Tongue (tissue), 2 donors: ENCODE results near the gene MOB3B. TPM values are rescaled to one million over a fixed set of nuclear protein-coding genes. Genes with fewer than 3 reads are reported as not detected.

ENCODE experiments used
- DNase-seq: peaks from one replicate; pipeline ENCODE4 v3.0.0-alpha.2; 2015
- total RNA-seq: library from RNA; depleted of rRNA; stranded (reverse); fragments of >200 nt; gene quantifications from one replicate; pipeline ENCODE4 v1.2.3, GENCODE V29; 2014

Gene MOB3B
- total RNA-seq, 1 donor from 2014 or later, result 4.2 TPM

GRCh38 chr9:27540502-27540901 is 10.9 kb upstream of the MOB3B start:
- DNase-seq, result no peak

GRCh38 chr9:27539479-27540441 is 10.1 kb upstream of the MOB3B start:
- DNase-seq, result peak; percentile 84

- DNase-seq, result no peak
These were observed 9.0 kb upstream of the MOB3B start for GRCh38 chr9:27538647-27539046.

- no peak for DNase-seq
These were observed 8.1 kb upstream of the MOB3B start for GRCh38 chr9:27537756-27538155.

- no peak for DNase-seq
These were observed 7.4 kb upstream of the MOB3B start for GRCh38 chr9:27537027-27537435.

- DNase-seq, result no peak
These were observed 6.6 kb upstream of the MOB3B start for GRCh38 chr9:27536168-27536567.

- DNase-seq, result no peak
These were observed 6.1 kb upstream of the MOB3B start for GRCh38 chr9:27535701-27536118.

- no peak for DNase-seq
These were observed 5.1 kb upstream of the MOB3B start for GRCh38 chr9:27534658-27535209.

GRCh38 chr9:27534131-27534530 is 4.5 kb upstream of the MOB3B start:
- DNase-seq, result peak; percentile 38

- DNase-seq, result no peak
These were observed 3.7 kb upstream of the MOB3B start for GRCh38 chr9:27533311-27533710.

DNA sequence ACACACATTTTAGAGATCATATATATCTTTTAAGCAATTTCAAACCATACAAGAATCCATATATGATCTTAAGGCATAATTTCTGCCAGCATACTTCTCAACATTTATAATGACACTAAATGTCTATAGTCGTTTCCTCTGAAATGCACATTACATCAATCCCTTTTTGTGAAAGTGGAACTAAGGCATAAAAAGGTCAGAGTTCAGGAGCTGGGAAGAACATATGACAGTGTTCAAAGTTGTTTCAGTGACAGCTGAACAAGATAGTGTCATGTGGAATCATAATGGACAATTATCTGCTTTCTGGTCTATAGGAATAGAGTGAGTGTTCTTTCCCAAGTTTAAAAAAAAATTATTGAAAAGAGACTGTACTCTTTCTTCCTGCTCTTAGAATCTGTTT is 2.4 kb upstream of the MOB3B start:
- no peak for DNase-seq

- DNase-seq, result no peak
These were observed 1.5 kb upstream of the MOB3B start for GRCh38 chr9:27530915-27531755.

DNA sequence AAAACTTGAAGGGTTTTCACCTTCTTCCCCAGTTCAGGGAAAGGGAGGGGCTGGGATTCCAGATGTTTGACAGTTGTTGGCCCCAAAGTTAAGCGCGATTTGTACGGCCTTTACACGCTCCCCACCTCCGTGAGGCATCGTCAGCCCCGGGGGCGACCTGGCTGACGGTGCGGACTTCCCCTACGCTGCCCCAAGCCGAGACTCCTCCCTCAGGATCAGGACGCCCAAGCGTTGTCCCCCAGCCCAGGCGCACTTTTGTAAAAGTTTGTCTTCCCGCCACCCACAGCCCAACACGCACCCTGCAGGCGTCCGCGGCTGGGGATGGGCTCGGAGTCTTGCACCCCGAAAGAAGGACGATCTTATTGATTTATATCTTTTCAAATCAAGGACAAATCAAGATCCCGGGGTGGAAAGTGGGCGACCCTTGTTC is 713 bp downstream of the MOB3B start:
- peak; percentile 77 for DNase-seq

GRCh38 chr9:27528076-27528885 is 1.3 kb downstream of the MOB3B start:
- DNase-seq, result peak; percentile 88

GRCh38 chr9:27527702-27528075 is 1.9 kb downstream of the MOB3B start:
- DNase-seq, result no peak

- DNase-seq, result no peak
These were observed 5.4 kb downstream of the MOB3B start, which contains the start of gene IFNK for GRCh38 chr9:27524236-27524635. IFNK (plus strand) TSS chr9:27524290; CDS start chr9:27524337, 47 bp downstream.

GRCh38 chr9:27523141-27523540 is 6.5 kb downstream of the MOB3B start:
- DNase-seq, result no peak

DNA sequence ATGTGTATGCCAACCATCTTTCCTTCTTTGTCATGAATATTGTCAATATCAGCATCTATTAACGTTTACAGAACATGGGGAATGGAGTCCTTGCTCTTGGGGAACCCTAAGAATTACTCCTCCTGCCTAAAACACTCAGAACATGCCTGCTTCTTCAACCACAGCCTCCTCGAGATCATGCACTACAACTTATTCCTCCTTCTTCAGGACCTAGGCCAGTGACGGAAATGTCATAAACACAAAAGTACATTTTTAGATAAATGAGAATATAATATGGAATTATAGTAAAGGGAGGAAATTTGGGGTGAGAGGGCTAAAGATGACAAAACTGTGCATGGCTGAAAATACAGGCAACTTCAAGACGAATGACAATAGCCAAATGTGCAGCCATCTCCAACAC is 8.6 kb downstream of the MOB3B start:
- DNase-seq, result no peak

- DNase-seq, result no peak
These were observed 9.8 kb downstream of the MOB3B start for GRCh38 chr9:27519466-27520465.

- no peak for DNase-seq
These were observed 10.8 kb downstream of the MOB3B start for GRCh38 chr9:27518809-27519208.
